Panc1 (cell line): Measurements from ENCODE around the gene MAST4. TPM values are rescaled to one million over a fixed set of nuclear protein-coding genes. Genes with fewer than 3 reads are reported as not detected.

ENCODE experiments used
- ATAC-seq: fragments of 200-7000 bp; cut with Tn5 transposase; 2 replicates; pipeline ENCODE4 v1.9.1; 2020; ENCODE audit warnings: mild to moderate bottlenecking, moderate library complexity
- BruUV-seq: library from RNA; stranded (reverse); fragments of 400-500 nt; replicated peaks from 2 replicates; lab custom pipeline; 2021; lab: Mats Ljungman, UMichigan
- CTCF ChIA-PET: fragments of 300-600 bp; sonication (Branson Sonifier 250); formaldehyde crosslinking; loops from one replicate; lab custom pipeline; 2022; ENCODE audit warnings: antibody characterized with exemption; lab: Charles Lee
- POLR2A ChIA-PET: fragments of 300-600 bp; sonication (Branson Sonifier 250); formaldehyde crosslinking; loops from one replicate; lab custom pipeline; 2022; ENCODE audit warnings: antibody characterized with exemption; lab: Charles Lee
- DNase-seq: peaks from one replicate; pipeline ENCODE4 v3.0.0-alpha.2; 2010; ENCODE audit warnings: low read depth, low spot score
- H3K27ac ChIP-seq: 2 replicates; pipeline ENCODE4 v1.5.1; 2011; ENCODE audit warnings: mild to moderate bottlenecking, low read length, inconsistent platforms
- H3K27me3 ChIP-seq: fragments of 200-500 bp; sonication (Bioruptor generic); 2 replicates; pipeline ENCODE4 v1.6.0; 2014; ENCODE audit warnings: low read length, inconsistent platforms; ENCODE audit not compliant: control insufficient read depth, insufficient read depth
- H3K36me3 ChIP-seq: fragments of 200-500 bp; sonication (Bioruptor generic); 2 replicates; pipeline ENCODE4 v1.5.1; 2014; ENCODE audit warnings: inconsistent platforms, mild to moderate bottlenecking, low read length, moderate library complexity; ENCODE audit not compliant: control insufficient read depth, insufficient read depth
- H3K4me1 ChIP-seq: 2 replicates; pipeline ENCODE4 v1.5.1; 2011; ENCODE audit warnings: inconsistent platforms, mild to moderate bottlenecking, low read length, moderate library complexity; ENCODE audit not compliant: control insufficient read depth, insufficient read depth
- H3K4me3 ChIP-seq, 2 experiments: 2 replicates each; pipeline ENCODE4 v1.5.1; 2011 to 2012; ENCODE audit warnings: low read depth in 2 of 2, low read length in 2 of 2, mild to moderate bottlenecking in 2 of 2, inconsistent platforms in 1 of 2, moderate library complexity in 1 of 2
- H3K9me3 ChIP-seq: fragments of 200-500 bp; sonication (Bioruptor generic); 2 replicates; pipeline ENCODE4 v1.5.1; 2014; ENCODE audit warnings: low read depth, mild to moderate bottlenecking, inconsistent platforms, low read length, moderate library complexity; ENCODE audit not compliant: control insufficient read depth, insufficient read depth
- CTCF ChIP-seq: fragments of 450-650 bp; IDR thresholded peaks from 2 replicates; pipeline ENCODE4 v1.5.1; 2017; ENCODE audit warnings: mild to moderate bottlenecking
- POLR2AphosphoS5 ChIP-seq: IDR thresholded peaks from 2 replicates; pipeline ENCODE4 v1.6.1; 2012; ENCODE audit warnings: mild to moderate bottlenecking, low read depth, low read length, moderate library complexity
- REST ChIP-seq, 2 experiments: IDR thresholded peaks; 2 replicates each; pipeline ENCODE4 v1.6.1; 2011 to 2012; ENCODE audit warnings: low read depth in 2 of 2, control low read depth in 1 of 2, low read length in 1 of 2, mild to moderate bottlenecking in 1 of 2, moderate library complexity in 1 of 2; ENCODE audit not compliant: insufficient read depth in 1 of 2
- SIN3A ChIP-seq: IDR thresholded peaks from 2 replicates; pipeline ENCODE4 v1.6.1; 2012; ENCODE audit warnings: low read depth, mild to moderate bottlenecking, low read length, moderate library complexity, borderline replicate concordance; ENCODE audit not compliant: insufficient read depth
- TCF7L2 ChIP-seq: IDR thresholded peaks from 2 replicates; pipeline ENCODE4 v1.6.1; 2011; ENCODE audit warnings: mild to moderate bottlenecking, low read depth, low read length, inconsistent platforms
- in situ Hi-C: cut with HindIII; loops from 2 replicates; pipeline ENCODE4 v1.10.0; 2016; ENCODE audit warnings: low sequenced_read_pairs, low pct_unique_long_range_greater_than_20kb
- intact Hi-C: fragments of 100-400 bp; cut with micrococcal nuclease; formaldehyde crosslinking; loops from one replicate; pipeline ENCODE4 v1.10.0; 2022; ENCODE audit not compliant: unreplicated experiment
- total RNA-seq: library from RNA; stranded (reverse); gene quantifications from one replicate; pipeline ENCODE4 v1.2.1, GENCODE V29; 2021; ENCODE audit not compliant: unreplicated experiment

The MAST4 gene
- total RNA-seq, 1 experiment from 2014 or later, result 1.8 TPM

GRCh38 chr5:66788556-66788955 lies 192.4 kb downstream of the MAST4 start:
- no peak overlapping the region for H3K4me3 ChIP-seq
- ChIA-PET POLR2A (no interaction called here), CTCF (no interaction called here)
- TF ChIP-seq TCF7L2, result no peak
- no peak for TF ChIP-seq REST (IDR thresholded peaks at IDR 0.05; ENCODE audit: insufficient read depth in 1 of 2, low read depth in 2 of 2, low read length in 1 of 2)
- TF ChIP-seq POLR2AphosphoS5, result no peak
- TF ChIP-seq SIN3A, result no peak
- TF ChIP-seq CTCF, result no peak
- H3K4me1 ChIP-seq, result no peaks in the 10 kb centered on the region
- DNase-seq (no peak), ATAC-seq (no peak)
- no TSS peak for BruUV-seq
- no peaks in the 10 kb centered on the region for H3K9me3 ChIP-seq
- no peaks in the 10 kb centered on the region for H3K36me3 ChIP-seq
- intact Hi-C loops (no loop called here), in situ Hi-C loops (no loop called here)
- no peak overlapping the region for H3K27ac ChIP-seq
- no peaks in the 10 kb centered on the region for H3K27me3 ChIP-seq

GRCh38 chr5:66789434-66789833 lies 193.2 kb downstream of the MAST4 start:
- DNase-seq, result no peak
- CTCF ChIA-PET, result no interaction called here
- intact Hi-C loops (no loop called here), in situ Hi-C loops (no loop called here)
- no peak for TF ChIP-seq TCF7L2
- no peak for TF ChIP-seq POLR2AphosphoS5
- POLR2A ChIA-PET, result no interaction called here
- Histone ChIP-seq H3K4me3 (no peak overlapping the region), H3K27ac (no peak overlapping the region), H3K4me1 (no peaks in the 10 kb centered on the region), H3K36me3 (no peaks in the 10 kb centered on the region), H3K27me3 (no peaks in the 10 kb centered on the region), H3K9me3 (no peaks in the 10 kb centered on the region)
- BruUV-seq, result no TSS peak
- no peak for ATAC-seq

GRCh38 chr5:66793049-66793448 lies 196.9 kb downstream of the MAST4 start:
- POLR2A ChIA-PET, result no interaction called here
- DNase-seq, result no peak
- TF ChIP-seq TCF7L2, result no peak
- no peak for TF ChIP-seq SIN3A
- no peak for TF ChIP-seq CTCF
- TF ChIP-seq REST (IDR thresholded peaks at IDR 0.05; ENCODE audit: insufficient read depth in 1 of 2, low read depth in 2 of 2, low read length in 1 of 2), result no peak
- no peak for TF ChIP-seq POLR2AphosphoS5
- H3K27me3 ChIP-seq, result no peaks in the 10 kb centered on the region
- no peak overlapping the region for H3K4me3 ChIP-seq
- ATAC-seq, result no peak
- no peaks in the 10 kb centered on the region for H3K4me1 ChIP-seq
- intact Hi-C loops, result no loop called here
- H3K9me3 ChIP-seq, result no peaks in the 10 kb centered on the region
- in situ Hi-C loops, result no loop called here
- CTCF ChIA-PET, result no interaction called here
- H3K36me3 ChIP-seq, result no peaks in the 10 kb centered on the region
- BruUV-seq, result no TSS peak
- no peak overlapping the region for H3K27ac ChIP-seq
